Measurements from ENCODE around the gene CFAP73.
A peak's percentile ranks its signal among the peaks of the same experiment; 100 is the strongest.

- TF ChIP-seq CTCF (conservative IDR thresholded peaks at IDR 0.05) (peak; percentile 96), ZFX (IDR thresholded peaks at IDR 0.05) (no peak)
Measured at GRCh38 chr12:113174461-113175384, 25.2 kb downstream of the CFAP73 start.
